ENCODE measurements around the gene CTU2.

DNA sequence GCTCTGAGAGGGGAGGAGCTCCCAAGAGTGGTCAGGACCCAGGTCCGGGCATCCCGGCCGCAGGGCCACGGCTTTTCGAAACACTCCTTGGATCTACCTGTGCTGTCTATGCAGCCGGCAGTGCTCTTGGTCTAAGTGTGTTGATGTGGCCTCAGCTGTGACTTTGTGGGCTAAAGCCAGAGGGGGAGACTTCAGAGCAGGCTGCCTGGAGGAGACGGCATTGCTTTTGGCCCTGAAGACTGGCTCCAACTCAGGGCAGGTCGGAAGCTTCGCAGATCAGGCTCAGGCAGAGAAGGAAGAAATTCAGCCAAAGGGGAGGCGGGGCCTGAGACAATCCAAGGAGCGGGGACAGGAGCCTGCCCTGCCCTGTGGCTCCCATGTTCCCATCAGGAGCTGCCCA lies 47.3 kb downstream of the CTU2 start:
- TF ChIP-seq BACH2 (CRISPR knock-in tag; IDR thresholded peaks at IDR 0.05; ENCODE audit: borderline replicate concordance) (no peak), RARB (CRISPR knock-in tag; IDR thresholded peaks at IDR 0.05) (no peak), ZFP30 (CRISPR knock-in tag; IDR thresholded peaks at IDR 0.05) (no peak), ESRRG (CRISPR knock-in tag; IDR thresholded peaks at IDR 0.05) (no peak), TOX (CRISPR knock-in tag; IDR thresholded peaks at IDR 0.05; ENCODE audit: borderline replicate concordance) (no peak), ZFP3 (CRISPR knock-in tag; IDR thresholded peaks at IDR 0.05) (no peak), ARNTL (CRISPR knock-in tag; IDR thresholded peaks at IDR 0.05; ENCODE audit: borderline replicate concordance, low read depth) (no peak), PPARA (CRISPR knock-in tag; IDR thresholded peaks at IDR 0.05; ENCODE audit: borderline replicate concordance) (no peak)
- TF ChIP-seq, protein P1, sequence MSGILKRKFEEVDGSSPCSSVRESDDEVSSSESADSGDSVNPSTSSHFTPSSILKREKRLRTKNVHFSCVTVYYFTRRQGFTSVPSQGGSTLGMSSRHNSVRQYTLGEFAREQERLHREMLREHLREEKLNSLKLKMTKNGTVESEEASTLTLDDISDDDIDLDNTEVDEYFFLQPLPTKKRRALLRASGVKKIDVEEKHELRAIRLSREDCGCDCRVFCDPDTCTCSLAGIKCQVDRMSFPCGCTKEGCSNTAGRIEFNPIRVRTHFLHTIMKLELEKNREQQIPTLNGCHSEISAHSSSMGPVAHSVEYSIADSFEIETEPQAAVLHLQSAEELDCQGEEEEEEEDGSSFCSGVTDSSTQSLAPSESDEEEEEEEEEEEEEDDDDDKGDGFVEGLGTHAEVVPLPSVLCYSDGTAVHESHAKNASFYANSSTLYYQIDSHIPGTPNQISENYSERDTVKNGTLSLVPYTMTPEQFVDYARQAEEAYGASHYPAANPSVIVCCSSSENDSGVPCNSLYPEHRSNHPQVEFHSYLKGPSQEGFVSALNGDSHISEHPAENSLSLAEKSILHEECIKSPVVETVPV (CRISPR knock-in tag; IDR thresholded peaks at IDR 0.05) = no peak
- TF ChIP-seq, protein P2, sequence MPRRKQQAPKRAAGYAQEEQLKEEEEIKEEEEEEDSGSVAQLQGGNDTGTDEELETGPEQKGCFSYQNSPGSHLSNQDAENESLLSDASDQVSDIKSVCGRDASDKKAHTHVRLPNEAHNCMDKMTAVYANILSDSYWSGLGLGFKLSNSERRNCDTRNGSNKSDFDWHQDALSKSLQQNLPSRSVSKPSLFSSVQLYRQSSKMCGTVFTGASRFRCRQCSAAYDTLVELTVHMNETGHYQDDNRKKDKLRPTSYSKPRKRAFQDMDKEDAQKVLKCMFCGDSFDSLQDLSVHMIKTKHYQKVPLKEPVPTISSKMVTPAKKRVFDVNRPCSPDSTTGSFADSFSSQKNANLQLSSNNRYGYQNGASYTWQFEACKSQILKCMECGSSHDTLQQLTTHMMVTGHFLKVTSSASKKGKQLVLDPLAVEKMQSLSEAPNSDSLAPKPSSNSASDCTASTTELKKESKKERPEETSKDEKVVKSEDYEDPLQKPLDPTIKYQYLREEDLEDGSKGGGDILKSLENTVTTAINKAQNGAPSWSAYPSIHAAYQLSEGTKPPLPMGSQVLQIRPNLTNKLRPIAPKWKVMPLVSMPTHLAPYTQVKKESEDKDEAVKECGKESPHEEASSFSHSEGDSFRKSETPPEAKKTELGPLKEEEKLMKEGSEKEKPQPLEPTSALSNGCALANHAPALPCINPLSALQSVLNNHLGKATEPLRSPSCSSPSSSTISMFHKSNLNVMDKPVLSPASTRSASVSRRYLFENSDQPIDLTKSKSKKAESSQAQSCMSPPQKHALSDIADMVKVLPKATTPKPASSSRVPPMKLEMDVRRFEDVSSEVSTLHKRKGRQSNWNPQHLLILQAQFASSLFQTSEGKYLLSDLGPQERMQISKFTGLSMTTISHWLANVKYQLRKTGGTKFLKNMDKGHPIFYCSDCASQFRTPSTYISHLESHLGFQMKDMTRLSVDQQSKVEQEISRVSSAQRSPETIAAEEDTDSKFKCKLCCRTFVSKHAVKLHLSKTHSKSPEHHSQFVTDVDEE (CRISPR knock-in tag; IDR thresholded peaks at IDR 0.05) = no peak
